HG03354 (cell line): ENCODE data around the gene SYNDIG1.
"Not testable (repeated sequence)": the region's sequence is repeated elsewhere in the genome, so short reads cannot be mapped to it uniquely, and the experiment has no call there.

Experiments
- ATAC-seq: cut with Tn5 transposase; IDR thresholded peaks from one replicate; pipeline ENCODE4 v1.9.1; 2021; ENCODE audit warnings: mild to moderate bottlenecking; ENCODE audit not compliant: unreplicated experiment, poor library complexity, severe bottlenecking

SYNDIG1 gene

DNA sequence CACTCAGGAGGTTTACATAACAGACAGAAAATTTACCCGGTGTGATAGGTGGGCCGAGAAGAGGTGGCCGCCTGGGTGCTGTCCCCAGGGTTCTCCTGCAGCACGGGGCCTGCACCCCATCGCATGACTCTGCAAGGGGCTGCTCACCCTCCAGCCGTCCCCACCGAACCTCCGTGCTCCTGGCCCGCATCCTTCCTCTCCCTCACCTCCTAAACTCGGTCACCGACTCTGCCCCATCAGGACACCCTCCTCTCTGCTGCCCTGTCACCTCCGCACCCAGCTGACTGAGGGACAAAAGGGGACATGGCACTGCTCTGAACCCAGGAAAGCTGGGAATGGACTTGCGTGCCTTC lies 147.6 kb downstream of the SYNDIG1 start:
- ATAC-seq = no peak

DNA sequence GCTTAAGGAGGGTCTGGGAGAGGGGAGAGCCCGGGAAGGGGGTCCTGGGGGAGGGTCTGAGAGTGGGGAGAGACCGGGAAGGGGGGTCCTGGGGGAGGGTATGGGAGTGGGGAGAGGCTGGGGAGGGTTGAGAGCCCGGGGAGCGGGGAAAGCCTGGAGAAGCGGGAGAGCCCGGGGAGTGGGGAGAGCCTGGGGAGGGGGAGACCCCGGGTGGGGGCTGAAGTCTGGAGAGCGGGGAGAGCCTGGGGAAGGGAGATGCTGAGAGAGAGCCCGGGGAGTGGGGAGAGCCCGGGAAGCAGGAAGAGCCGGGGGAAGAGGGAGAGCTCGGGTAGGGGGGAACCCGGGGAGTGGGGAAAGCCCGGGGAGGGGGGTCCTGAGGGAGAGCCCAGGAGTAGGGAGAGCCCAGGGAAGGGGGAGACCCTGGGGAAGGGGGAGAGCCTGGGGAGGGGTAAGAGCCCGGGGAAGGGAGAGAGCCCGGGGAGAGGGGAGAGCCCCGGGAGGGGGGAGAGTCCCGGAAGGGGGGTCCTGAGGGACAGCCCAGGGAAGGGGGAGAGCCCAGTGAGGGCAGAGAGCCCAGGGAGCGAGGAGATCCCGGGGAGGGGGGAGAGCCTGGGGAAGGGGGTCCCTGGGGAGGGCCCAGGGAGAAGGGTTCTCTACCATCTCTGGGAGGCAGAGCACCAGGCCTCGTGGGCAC lies 148.5 kb downstream of the SYNDIG1 start:
- no peak for ATAC-seq

DNA sequence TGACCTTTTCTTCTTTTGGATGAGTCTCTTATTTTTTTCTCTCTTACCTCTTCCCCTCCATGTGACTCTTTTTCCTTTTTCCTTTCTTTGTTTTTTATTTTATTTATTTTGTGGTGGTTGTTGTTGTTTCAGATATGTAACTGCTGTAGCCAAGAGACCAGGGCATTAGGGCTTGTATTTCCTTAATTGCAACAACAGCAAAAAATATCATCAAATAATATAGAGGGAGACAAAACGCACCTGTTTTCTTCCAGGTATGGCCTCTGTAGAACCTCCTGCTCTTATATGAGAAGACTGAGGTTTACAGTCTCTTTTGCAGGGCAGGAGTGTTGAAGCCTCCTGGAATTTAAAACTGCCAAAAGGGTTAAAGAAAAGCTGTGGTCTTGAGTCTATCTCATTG lies 149.3 kb downstream of the SYNDIG1 start:
- ATAC-seq = no peak

DNA sequence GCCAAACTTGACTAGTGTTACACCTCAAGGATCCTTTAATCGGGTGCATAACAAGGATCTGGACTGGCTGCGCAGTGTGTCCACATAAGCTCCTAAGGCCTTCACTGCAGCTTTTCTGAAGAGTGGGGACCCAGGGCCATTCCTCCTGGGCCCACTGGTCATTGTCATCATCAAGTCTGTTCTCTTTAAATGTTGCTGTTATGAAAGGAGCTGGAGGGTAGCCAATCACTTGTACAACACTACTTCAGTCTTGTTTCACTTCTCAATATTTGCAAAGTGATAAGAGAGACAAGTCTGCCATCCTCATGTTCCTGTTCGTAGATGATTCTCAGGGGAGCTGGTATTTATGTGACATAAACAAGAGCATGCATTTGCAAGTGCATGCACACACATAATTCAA lies 149.8 kb downstream of the SYNDIG1 start:
- no peak for ATAC-seq

DNA sequence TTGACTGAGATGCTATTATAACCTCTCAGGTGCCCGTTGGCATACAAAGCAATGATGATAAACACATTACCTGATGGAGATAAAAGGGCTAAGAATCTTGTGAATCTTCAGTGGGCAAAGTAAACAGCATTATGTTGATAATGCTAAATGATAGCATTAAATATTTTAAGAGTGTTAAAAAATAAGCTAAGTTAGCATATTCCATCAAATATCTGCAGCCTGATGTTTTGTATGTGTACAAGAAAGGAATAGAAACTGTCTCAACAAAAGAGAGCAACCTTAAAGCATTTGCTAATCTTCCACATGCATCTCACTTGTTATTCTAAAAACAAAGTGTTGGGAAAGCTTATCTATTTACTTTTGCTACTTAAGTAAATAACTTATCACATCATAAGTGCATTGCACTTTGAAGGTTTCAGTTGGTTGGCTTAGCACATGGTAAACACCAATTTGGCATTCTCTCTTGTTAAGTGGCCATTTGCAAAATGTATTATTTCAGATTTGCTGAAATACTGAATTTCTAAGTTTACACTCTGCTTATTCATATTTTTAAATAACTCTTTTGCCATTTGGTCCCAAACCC lies 151.6 kb downstream of the SYNDIG1 start:
- ATAC-seq = no peak

DNA sequence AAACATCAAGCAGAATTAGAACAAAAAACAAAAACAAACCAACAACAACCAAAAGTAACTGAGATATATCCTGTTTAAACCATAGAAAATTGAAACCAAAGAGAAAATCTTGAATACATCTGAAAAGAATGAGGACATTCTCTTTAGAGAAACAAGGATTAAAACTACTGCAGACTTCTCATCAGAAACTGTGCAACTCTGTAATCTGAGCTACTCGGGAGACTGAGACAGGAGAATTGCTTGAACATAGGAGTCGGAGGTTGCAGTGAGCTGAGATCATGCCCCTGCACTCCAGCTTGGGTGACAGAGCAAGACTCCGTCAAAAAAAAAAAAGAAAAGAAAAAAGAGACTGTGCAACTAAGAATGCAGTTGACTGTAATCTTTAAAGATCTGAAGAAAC lies 153.4 kb downstream of the SYNDIG1 start:
- no peak for ATAC-seq

DNA sequence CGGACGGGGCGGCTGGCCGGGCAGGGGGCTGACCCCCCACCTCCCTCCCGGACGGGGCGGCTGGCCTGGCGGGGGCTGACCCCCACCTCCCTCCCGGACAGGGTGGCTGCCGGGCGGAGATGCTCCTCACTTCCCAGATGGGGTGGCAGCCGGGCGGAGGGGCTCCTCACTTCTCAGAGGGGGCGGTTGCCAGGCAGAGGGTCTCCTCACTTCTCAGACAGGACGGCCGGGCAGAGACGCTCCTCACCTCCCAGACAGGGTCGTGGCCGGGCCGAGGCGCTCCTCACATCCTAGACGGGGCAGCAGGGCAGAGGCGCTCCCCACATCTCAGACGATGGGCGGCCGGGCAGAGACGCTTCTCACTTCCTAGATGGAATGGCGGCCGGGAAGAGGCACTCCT lies 156.7 kb downstream of the SYNDIG1 start:
- ATAC-seq = not testable (repeated sequence)

DNA sequence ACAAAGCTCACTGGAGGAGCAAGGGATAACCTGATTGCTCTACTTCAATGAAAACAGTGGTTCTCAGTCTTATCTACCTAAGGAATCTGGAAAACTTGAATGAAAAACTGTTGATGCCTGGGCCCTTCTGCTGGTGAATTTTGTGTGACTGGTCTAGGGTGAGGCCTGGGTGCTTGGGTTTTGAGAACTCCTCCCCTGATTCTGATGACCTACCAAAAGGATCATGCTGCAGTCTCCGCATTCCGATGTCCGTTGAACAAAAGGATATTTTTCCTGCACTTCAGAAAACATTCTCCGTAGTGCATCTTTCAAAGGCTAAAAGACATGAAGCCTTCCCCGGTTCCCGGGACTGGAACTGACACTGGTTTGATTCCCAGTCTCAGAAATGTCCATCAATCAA lies 157.9 kb downstream of the SYNDIG1 start:
- no peak for ATAC-seq

DNA sequence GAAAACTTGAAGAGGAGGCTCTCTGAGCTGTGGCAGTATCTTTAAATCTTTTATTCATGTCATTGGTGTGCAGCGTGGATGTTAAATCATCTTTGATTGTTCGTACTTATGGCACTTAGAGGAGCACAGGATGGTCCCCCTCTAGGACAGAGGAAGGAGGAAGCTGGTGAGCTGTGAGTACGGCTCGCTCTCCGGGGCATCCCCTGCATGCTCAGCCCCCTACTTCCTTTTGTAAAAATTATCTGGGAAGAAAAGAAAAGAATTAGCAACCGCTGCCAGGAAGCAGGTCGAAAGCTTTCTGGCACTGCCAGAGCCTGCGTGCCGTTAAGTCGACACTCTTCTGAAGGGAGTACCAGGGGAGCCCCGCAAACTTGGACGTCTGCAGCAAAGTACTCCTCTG lies 158.5 kb downstream of the SYNDIG1 start:
- no peak for ATAC-seq

DNA sequence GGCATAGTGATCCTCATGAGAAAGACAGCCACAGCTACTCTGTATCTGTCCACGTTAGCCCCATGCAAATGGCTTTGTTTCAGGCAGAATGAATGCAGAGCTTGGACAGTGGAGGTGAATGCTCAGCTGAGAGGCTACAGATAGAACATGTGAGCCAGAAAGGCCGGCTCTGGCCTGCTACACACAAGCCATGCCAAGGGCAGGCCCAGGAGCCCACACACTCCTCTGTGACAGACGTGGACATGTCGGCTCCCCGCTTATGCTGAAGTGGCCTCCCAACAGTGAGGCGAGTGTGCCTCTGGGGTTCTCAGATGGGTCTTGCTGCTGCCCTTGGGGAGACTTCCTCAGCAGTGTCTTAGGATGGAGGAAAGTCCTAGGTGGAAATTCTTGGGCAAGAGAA lies 159.6 kb downstream of the SYNDIG1 start:
- ATAC-seq = no peak

DNA sequence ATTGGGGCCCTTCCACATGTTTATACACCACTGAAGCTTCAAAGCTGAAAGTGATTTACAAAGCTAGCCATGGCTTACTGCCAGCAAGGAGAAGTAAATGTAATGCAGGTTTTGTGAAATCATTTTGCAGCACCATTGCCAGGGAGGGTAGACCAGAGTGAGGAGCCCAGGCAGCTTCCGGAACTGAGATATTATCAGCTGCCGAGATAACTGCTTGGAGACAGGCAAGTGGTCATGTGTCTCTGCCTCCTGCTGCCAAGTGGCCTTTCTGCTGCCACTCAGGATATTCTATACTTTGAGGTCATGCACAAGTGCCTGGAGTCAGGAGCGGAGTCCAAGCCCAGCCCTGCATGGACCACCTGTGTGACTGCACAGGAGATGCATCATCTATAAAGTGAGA lies 160.2 kb downstream of the SYNDIG1 start:
- ATAC-seq = no peak

DNA sequence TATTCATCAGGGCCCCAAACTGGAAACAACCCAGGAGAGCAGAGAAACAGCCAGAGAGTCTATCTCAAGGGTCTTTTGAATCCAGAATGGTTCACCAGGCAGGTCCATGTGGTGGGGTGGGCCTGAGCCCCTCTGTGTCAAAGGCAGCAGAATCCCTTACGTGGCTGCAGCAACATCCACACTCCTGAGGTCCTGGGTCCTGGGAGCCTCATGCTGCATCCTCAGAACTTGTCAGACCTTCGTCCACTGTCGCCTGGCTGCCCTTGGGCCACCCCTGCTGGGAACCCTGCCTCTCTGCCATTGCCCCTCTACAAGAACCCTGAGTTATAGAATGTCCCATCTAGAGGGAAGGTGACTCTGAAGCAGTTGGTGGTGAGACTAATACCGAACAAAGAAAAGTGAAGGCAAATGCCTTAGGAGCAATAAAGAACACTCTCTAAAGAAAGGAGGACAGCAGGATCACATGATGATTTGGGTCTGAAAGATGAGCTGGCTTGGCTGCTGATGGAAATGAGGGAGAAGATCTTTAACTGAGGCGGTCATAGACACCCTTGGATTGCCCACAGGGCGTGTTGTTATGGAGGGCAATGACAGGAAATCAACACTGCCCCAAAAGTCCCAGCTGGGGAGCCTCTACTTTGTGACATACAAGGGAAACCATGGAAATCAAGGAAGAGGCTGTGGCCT lies 161.2 kb downstream of the SYNDIG1 start:
- no peak for ATAC-seq

DNA sequence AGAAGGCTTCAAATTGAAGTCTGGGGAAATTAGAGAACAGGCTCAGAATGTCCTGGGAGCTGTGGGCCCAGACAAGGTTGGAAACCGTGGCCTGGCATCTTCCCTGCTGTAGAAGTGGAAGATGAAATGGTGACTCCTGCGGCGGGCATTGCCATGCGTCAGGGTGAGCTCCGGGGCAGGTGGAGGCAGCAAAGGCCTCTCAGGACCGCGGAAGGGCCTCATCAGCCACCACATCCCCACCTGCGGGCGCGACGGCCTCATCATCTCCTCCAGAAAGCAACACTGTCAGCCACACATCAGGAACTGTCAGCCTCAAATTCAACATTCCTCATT lies 161.7 kb downstream of the SYNDIG1 start:
- ATAC-seq = no peak

DNA sequence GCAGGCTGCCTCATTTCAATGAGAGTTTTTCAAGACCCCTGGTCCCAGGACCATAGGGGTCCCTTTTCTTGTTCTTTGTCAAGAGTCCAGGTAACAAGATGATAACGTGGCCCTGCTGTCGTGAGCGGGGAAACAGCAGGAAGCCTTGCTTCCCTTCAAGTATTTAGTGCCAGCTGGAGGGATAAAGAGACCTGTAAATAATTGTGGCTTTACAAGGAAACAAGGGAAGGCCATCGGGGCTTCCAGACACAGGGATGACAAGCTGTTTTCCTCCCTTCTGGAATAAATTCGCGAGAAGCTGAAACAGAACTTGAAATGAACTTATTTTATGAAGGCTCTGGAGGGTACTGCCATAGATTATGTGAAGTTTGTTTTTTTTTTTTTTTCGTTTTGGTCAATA lies 163.2 kb downstream of the SYNDIG1 start:
- ATAC-seq = no peak

DNA sequence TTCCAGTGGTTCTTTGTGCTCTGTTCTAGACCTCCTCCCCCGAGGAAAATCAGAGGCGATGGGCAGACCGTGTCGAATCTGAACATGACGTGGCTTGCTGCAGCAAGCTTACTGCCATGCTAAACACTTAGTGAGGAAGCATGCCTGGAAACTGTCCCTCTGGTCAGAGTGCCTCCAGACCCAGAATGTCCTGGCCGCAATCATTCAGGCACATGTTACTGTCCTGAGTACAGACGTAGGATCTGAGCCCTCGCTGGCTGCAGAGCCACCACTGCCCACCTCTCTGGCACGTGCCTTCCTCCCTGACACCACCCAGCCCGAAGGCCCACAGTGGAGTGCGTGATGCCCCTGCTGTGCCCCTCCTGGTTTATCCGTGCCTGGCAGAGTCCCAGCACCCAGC lies 163.6 kb downstream of the SYNDIG1 start:
- no peak for ATAC-seq

DNA sequence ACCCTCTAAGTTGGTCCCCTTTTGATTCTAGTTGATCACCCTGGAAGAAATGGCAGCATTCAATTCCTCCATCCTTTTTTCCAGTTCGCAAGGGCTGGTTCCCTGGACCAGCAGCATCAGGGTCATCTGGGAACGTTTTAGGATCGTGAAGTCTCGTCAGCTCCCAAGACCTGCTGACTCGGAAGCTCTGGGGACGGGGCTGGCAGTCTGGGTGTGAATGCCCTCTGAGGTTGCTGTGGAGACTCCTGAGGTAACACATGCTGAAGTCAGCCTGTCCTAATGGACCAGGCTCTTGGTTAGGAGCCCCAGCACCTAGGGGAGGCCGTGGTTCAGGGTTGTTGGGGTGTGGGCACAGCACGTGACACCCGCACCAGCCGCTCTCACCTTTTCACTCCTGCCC lies 164.1 kb downstream of the SYNDIG1 start:
- no peak for ATAC-seq

DNA sequence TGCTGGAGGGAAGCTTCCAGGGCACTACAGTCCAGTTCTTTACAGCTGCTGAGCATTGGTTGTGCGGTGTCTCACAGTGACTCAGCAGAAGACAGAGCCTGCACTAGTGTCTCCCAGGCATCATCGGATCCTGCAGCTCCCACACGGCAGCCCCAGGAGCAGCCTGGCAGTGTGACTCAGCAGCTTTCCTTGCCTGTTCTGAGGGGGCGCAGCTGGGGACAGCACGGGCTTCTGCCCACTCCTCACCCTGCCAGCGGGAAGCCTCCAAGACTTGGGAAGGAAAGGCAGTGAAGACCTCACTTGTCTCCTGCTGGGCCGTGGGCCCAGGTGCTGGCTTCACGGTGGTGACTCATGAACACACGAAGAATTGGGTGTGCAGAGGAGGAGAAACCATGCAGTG lies 165.4 kb downstream of the SYNDIG1 start:
- no peak for ATAC-seq

DNA sequence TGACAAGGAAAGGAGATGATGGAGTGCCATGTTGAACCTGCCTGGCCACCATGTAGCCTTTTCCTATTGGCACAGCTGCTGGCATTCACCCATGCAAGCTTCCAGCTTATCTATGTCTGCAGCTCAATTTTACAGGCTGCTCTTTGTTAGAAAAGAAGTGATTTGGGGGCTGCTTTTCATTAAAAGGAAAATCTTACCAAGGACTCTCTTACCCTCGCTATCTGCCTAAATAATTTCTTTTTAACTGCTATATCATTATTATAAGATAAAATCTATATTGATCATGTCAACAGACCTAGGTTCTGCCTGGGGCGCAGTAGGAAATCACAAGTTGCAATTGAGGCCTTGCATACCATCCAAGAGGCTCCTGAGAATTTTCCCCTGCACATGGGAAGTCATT lies 167.2 kb downstream of the SYNDIG1 start:
- ATAC-seq = no peak

DNA sequence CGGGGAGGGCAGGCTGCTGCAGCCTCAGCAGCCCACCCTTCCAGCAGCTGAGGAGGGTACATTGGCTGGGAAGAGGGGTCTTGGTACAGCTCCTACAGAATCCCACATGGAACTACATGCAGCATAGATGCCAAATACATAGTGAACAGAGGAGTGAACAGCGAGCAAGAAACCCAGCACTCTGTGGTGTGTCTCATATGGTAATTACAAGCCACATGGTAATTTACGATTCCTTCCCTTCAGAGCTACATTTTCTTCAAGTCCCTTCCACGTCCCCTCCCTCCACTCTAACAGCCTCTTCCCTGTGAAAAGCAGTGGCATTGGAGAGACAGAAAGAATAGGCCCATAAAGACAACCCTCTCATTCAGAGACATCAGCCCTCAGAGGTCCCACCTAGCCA lies 167.7 kb downstream of the SYNDIG1 start:
- no peak for ATAC-seq

DNA sequence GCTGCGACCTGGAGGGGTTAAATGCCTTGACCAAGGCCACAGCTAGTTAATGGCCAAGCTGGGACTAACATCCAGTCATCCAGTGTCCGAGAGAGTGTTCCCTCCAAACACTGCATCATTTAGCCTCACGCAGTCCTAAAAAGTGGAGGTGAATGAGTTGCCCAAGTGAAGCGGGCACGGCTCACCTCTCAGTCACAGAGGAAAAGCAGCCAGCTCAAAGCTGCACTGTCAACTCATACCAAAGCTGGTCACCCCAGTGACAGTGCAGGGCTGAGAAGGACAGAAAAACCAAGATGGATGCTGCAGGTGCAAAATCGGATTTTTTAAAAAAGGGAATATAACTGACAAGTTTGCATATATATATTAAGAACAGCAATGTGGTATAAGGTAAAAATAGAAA lies 168.5 kb downstream of the SYNDIG1 start:
- no peak for ATAC-seq
